MV-4-11 (cell line): Measurements from ENCODE around the gene FIBIN.
A peak's percentile ranks its signal among the peaks of the same experiment; 100 is the strongest.
"Not testable (repeated sequence)": the region's sequence is repeated elsewhere in the genome, so short reads cannot be mapped to it uniquely, and the experiment has no call there.

ENCODE experiments used
- DNase-seq: peaks from one replicate; lab custom pipeline; 2025; lab: John Stamatoyannopoulos, UW

Gene FIBIN

GRCh38 chr11:26977209-26977608, 16.7 kb upstream of the FIBIN start:
- DNase-seq, result not testable (repeated sequence)

- no peak for DNase-seq
These were observed 10.3 kb upstream of the FIBIN start for GRCh38 chr11:26983645-26984044.

DNA sequence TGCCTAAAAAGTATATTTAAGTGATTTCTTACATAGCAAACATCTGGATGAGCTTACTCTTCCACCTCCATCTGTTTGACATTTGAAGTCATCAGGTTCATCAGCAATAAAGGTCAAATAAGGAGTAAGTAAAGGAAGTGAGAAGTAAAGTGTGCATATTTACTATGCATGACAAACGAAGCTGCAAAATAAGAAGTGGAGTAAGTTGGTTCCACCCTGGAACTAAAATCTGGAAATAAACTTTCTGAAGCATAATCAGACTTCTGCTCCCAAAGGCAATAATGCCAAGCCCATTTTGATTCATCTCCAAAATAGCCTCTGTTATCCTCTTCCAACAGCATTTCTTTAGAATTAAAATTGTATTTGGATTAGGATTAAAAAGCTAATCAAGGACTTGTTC, 8.4 kb upstream of the FIBIN start:
- DNase-seq, result no peak

GRCh38 chr11:26985943-26986342, 8.0 kb upstream of the FIBIN start:
- no peak for DNase-seq

GRCh38 chr11:26987272-26987671, 6.6 kb upstream of the FIBIN start:
- no peak for DNase-seq

DNA sequence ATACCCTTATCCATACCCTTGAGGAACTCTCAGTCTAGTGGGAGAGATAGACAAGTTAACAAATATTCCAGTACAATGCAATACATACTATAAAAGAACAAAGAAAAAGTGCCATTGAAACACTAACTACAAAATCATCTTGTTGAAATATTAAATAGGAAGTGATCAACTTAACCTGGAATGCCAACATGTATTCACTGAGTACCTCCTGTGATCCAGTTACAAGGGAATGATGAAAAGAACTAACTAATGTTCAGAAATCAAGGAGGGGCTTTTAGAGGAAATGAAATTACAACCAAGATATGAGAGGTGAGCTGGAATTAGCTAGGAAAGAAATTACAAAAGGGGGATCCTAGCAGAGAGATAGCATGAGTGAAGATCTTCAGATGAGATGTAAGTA, 6.2 kb upstream of the FIBIN start:
- no peak for DNase-seq

- no peak for DNase-seq
These were observed 1.8 kb upstream of the FIBIN start for GRCh38 chr11:26992031-26992541.

- no peak for DNase-seq
These were observed 751 bp downstream of the FIBIN start for GRCh38 chr11:26994631-26995095.

GRCh38 chr11:26995701-26996460, 2.0 kb downstream of the FIBIN start:
- DNase-seq, result no peak

DNA sequence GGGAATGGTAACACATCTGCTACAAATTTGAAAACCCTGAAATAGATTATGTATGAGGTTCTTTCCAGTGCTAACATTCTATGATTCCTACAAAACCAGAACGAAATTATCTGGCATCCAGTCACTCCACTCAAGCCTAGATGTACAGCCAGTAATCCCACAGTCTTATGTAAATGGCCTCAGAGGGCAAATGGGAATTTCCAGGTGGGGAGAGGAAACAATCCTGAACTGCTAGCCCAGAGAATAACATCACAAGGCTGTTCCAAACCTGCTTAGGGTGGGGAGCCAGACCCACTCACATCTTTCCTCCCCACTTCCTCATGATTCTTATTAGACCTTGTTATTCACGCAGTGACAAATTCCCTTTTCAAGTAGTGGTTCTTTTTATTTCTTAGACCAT, 3.5 kb downstream of the FIBIN start:
- no peak for DNase-seq

DNA sequence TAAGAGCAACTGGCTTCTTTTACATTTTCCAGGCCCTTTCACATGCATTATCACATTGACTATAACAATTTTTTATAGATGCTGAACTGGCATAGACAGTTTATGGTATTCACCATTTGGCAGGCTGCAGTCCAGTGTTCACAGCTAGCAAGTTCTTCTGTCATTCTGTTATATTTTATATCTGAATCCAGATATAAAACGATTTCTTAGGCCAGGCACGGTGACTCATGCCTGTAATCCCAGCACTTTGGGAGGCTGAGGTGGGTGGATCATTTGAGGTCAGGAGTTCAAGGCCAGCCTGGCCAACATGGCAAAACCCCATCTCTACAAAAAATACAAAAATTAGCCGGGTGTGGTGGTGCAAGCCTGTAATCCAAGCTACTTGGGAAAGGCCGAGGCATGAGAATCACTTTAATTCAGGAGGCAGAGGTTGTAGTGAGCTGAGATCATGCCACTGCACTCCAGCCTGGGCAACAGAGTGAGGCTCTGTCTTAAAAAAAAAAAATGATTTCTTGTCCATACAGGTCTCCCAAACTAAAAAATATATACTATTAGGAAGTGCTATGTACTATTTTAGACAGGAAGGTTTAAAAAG, 7.3 kb downstream of the FIBIN start:
- DNase-seq, result not testable (repeated sequence)

GRCh38 chr11:27002431-27002830, 8.5 kb downstream of the FIBIN start:
- DNase-seq, result no peak

DNA sequence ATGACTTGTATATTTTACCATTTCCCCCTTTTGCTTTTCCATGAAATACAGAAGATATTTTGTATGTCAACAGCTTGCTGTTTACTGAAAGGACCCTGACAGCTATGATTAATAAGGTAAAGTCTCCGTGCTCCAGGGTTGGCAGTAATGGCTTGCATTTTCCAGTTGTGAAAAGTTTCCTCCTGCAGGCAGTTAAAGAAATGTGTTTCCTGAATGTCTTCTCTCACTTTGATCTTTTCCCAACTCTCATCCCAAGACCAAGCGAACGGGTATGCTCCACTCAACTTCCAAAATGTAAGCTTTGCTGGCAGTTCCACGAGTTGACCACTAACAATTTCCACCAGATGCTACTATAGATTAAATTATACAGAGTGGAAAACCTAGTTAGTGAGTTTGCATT, 8.9 kb downstream of the FIBIN start:
- no peak for DNase-seq

DNA sequence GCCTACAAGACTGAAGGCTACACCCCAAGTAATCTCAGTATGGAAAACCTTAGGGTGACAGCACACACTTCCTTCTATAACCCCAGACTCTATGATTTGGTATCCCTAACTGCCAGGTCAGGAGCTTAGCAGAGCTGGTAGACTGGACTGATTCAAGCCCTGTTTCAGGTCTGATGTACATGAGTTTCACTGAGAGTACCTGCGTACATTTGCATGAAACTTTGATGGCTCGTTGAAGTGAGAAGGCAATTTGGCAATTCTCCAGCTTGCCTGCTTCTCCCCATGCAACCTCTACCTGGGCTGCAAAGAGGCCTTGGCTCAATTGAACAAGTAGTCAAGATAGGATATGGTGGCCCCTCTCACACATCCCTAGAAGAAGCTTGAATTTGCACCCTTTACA, 10.2 kb downstream of the FIBIN start:
- DNase-seq, result no peak

- no peak for DNase-seq
These were observed 15.1 kb downstream of the FIBIN start for GRCh38 chr11:27008811-27009535.

- DNase-seq, result no peak
These were observed 17.8 kb downstream of the FIBIN start for GRCh38 chr11:27011560-27012233.

DNA sequence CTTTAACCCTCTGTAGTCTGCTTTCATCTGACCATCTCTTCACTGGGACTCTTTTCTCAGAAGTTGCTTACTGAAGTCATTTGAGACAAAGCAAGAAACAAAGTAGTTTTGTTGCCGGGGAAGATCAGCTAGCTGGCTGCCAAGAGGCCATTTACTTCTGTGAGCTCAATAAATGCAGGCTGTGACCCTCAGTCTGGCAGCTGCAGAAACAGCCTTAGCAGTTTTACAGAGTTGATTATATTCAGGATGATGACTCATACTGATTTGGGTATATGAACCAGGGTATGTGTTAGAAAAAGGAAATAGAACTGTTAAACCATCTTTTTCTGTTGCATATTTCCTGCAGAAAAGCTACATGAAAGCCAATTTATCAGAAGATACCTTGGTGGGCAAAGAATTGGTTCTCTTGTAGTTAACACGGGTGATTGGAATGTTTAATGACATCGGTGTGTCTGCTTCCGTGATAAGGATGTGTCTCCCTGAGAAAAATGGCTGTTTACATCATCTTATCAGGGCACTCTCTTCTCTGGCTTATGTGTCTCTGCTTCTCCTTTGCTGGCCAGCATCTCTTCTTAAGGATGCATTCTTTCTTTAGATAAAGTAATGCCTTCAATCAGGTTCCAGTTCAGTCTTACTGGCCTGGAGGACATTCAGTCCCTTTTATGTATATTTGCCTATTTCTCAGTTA, 18.5 kb downstream of the FIBIN start:
- DNase-seq, result peak; percentile 48

DNA sequence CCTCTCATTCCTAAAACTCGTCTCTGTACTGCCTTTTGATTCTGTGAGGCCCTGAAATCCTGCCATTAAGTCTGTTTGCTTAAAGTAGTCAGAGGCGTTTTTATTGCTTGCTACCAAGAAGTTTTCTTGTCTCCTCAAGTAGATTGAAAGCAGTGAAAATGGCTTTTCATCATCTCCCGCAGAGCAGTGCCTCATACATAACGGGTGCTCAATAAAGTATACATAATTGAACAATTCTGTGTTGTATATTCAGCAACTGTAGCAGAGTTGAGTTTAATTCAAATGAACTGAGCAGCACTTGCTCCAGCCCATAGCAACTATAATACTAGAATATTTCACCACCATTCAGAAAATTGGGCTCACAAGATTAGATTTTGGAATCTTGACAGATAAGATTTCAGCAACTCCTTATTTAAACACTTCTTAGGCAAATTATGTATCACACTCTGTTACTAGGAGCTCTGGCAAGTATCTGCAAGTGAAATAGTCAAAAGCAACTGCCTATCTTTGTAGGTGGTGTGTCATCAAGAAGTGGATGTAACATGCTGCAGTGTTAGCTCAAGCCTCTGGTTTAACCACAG, 20.0 kb downstream of the FIBIN start:
- no peak for DNase-seq

DNA sequence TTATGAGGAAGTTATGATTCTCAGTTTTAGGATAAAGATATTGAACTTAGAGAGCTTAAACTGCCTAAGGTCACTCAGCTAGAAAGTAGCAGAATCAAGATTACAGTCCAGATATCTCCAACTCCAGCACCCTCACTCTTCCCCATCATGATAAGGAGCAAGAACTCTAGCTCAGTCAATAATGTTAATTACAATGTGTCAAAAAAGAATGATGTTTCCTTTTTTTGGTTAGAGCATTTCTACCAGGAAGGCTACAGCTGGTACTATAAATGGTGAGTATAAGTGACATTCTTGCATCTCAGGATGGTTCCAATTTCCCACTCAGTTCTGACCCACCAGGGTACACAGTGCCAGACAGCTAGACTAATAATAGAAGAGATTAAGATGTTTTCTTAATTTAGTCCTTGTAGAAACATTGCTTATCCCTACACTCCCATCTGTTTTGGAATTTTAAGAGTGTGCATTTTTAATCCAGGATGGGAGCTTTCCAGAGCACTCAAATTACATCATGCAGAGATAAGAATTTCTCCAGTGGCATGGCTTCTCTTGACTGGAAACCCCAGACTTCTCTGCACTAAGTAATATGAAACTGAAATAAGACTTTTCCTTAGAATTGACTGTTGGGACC, 25.1 kb downstream of the FIBIN start:
- DNase-seq, result no peak

DNA sequence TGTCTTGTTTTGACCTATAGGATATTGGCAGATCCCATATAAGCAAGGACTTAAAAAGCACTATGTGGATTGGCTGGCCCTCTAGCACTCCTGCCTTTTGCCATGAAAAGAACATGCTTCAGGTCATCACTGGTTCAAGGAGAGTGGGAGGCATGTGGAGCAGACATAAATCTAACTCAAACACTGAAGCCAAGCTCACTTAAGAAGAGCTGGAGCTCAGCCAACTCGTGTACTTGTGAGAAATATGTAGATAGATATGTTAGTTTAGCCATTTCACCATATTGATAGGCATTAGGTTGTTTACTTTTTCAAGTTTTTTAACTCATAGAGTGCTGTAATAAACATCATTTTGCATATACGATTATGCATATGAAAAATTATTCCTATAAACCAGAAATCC, 26.8 kb downstream of the FIBIN start:
- DNase-seq, result no peak
